GM23338 (cell line): ENCODE measurements around the gene TFAP2E. TPM values are rescaled to one million over a fixed set of nuclear protein-coding genes. Genes with fewer than 3 reads are reported as not detected.
"Not testable (repeated sequence)": the region's sequence is repeated elsewhere in the genome, so short reads cannot be mapped to it uniquely, and the experiment has no call there.

ENCODE experiments used
- ATAC-seq: fragments of 200-7000 bp; cut with Tn5 transposase; 3 replicates; pipeline ENCODE4 v1.9.1; 2020
- DNase-seq: peaks from one replicate; pipeline ENCODE4 v3.0.0-alpha.2; 2015; ENCODE audit warnings: low spot score
- H2AFZ ChIP-seq: fragments of 200-600 bp; sonication (generic); 2 replicates; pipeline ENCODE4 v1.8.0; 2016; ENCODE audit warnings: antibody characterized with exemption, mild to moderate bottlenecking, moderate library complexity
- H3F3A ChIP-seq: fragments of 200-600 bp; sonication (generic); replicated peaks from 2 replicates; pipeline ENCODE4 v1.8.0; 2017; ENCODE audit warnings: antibody characterized with exemption, mixed run types, low read depth
- H3K27ac ChIP-seq: fragments of 200-600 bp; sonication (generic); 2 replicates; pipeline ENCODE4 v1.6.1; 2016; ENCODE audit warnings: low read depth
- H3K27me3 ChIP-seq: fragments of 200-600 bp; sonication (generic); 2 replicates; pipeline ENCODE4 v1.8.0; 2016; ENCODE audit warnings: mild to moderate bottlenecking, mixed run types, moderate library complexity; ENCODE audit not compliant: insufficient read depth
- H3K36me3 ChIP-seq: fragments of 200-600 bp; sonication (generic); 2 replicates; pipeline ENCODE4 v1.8.0; 2016; ENCODE audit warnings: mild to moderate bottlenecking; ENCODE audit not compliant: insufficient read depth
- H3K4me1 ChIP-seq: fragments of 200-600 bp; sonication (generic); 2 replicates; pipeline ENCODE4 v1.8.0; 2016; ENCODE audit warnings: mild to moderate bottlenecking, moderate library complexity; ENCODE audit not compliant: insufficient read depth
- H3K4me2 ChIP-seq: fragments of 200-600 bp; sonication (generic); 2 replicates; pipeline ENCODE4 v1.7.1; 2017; ENCODE audit warnings: mixed run types
- H3K4me3 ChIP-seq: fragments of 200-600 bp; sonication (generic); 2 replicates; pipeline ENCODE4 v1.6.1; 2016; ENCODE audit warnings: mixed run types
- H3K79me2 ChIP-seq: fragments of 200-600 bp; sonication (generic); replicated peaks from 2 replicates; pipeline ENCODE4 v1.8.0; 2017; ENCODE audit warnings: mild to moderate bottlenecking; ENCODE audit not compliant: insufficient read depth
- H3K9me2 ChIP-seq: fragments of 200-600 bp; sonication (generic); 2 replicates; pipeline ENCODE4 v1.8.0; 2017; ENCODE audit not compliant: insufficient read depth
- H4K20me1 ChIP-seq: fragments of 200-600 bp; sonication (generic); replicated peaks from 2 replicates; pipeline ENCODE4 v1.8.0; 2017; ENCODE audit warnings: mild to moderate bottlenecking; ENCODE audit not compliant: insufficient read depth
- H3K27ac Mint-ChIP-seq: 2 replicates; pipeline ENCODE4 v1.8.0; 2020; ENCODE audit warnings: inconsistent platforms, mild to moderate bottlenecking, moderate library complexity, mixed read lengths
- H3K27me3 Mint-ChIP-seq: 3 replicates; pipeline ENCODE4 v1.8.0; 2022; ENCODE audit warnings: low read depth, mild to moderate bottlenecking, moderate library complexity, mixed read lengths, inconsistent platforms; ENCODE audit not compliant: insufficient read depth, poor library complexity
- H3K36me3 Mint-ChIP-seq: 3 replicates; pipeline ENCODE4 v1.8.0; 2021; ENCODE audit warnings: low read depth, mild to moderate bottlenecking, inconsistent platforms, moderate library complexity, mixed read lengths
- H3K4me1 Mint-ChIP-seq: 3 replicates; pipeline ENCODE4 v1.8.0; 2020; ENCODE audit warnings: mild to moderate bottlenecking, inconsistent platforms, mixed read lengths
- H3K4me3 Mint-ChIP-seq: 3 replicates; pipeline ENCODE4 v1.8.0; 2021; ENCODE audit warnings: moderate library complexity, mild to moderate bottlenecking, inconsistent platforms, mixed read lengths
- H3K9me3 Mint-ChIP-seq: 3 replicates; pipeline ENCODE4 v1.8.0; 2020; ENCODE audit warnings: moderate library complexity, mild to moderate bottlenecking, inconsistent platforms, mixed read lengths
- CTCF ChIP-seq, 2 experiments: fragments of 200-600 bp in 1 of 2; sonication (generic) in 1 of 2; conservative IDR thresholded peaks; 2 replicates each; pipeline versions ENCODE4 v1.5.1 to v1.6.1; 2016 to 2017; ENCODE audit warnings: antibody characterized with exemption in 2 of 2, low read depth in 2 of 2, mild to moderate bottlenecking in 2 of 2, moderate library complexity in 1 of 2
- ETS1 ChIP-seq: IDR thresholded peaks from 2 replicates; pipeline ENCODE4 v1.6.1; 2016; ENCODE audit warnings: antibody characterized with exemption
- EZH2 ChIP-seq: fragments of 200-600 bp; sonication (generic); IDR thresholded peaks from one replicate; pipeline ENCODE4 v1.8.0; 2017; ENCODE audit warnings: antibody characterized with exemption, mild to moderate bottlenecking, low read depth; ENCODE audit not compliant: unreplicated experiment
- EZH2phosphoT487 ChIP-seq: fragments of 200-600 bp; sonication (generic); IDR thresholded peaks from one replicate; pipeline ENCODE4 v1.8.1; 2018; ENCODE audit warnings: antibody characterized with exemption; ENCODE audit not compliant: unreplicated experiment
- JUNB ChIP-seq: IDR thresholded peaks from one replicate; pipeline ENCODE4 v1.6.1; 2016; ENCODE audit warnings: antibody characterized with exemption; ENCODE audit not compliant: unreplicated experiment
- NANOG ChIP-seq: IDR thresholded peaks from 2 replicates; pipeline ENCODE4 v1.6.1; 2016; ENCODE audit warnings: antibody characterized with exemption, borderline replicate concordance
- POLR2AphosphoS5 ChIP-seq: IDR thresholded peaks from 2 replicates; pipeline ENCODE4 v1.6.1; 2016; ENCODE audit warnings: antibody characterized with exemption, low read depth
- ZNF114 ChIP-seq: fragments of 250-450 bp; sonication (Bioruptor Pico); IDR thresholded peaks from 2 replicates; pipeline ENCODE4 v1.5.0; 2020; ENCODE audit warnings: mild to moderate bottlenecking, moderate library complexity
- ZNF331 ChIP-seq: fragments of 250-450 bp; sonication (Bioruptor Pico); IDR thresholded peaks from 2 replicates; pipeline ENCODE4 v1.5.0; 2020; ENCODE audit warnings: low read depth, mild to moderate bottlenecking, moderate library complexity
- polyA plus RNA-seq: library from polyadenylated mRNA; unstranded; fragments of >200 nt; fragmentation: Nextera tagmentation; extraction: Ambion mirVana; gene quantifications from 2 replicates; pipeline ENCODE4 v1.2.1, GENCODE V29; 2016
- total RNA-seq: library from RNA; depleted of rRNA; stranded (reverse); fragments of >200 nt; shearing (Covaris generic); gene quantifications from 2 replicates; pipeline ENCODE4 v1.2.3, GENCODE V29; 2014

Gene TFAP2E
- total and polyA plus RNA-seq, 2 experiments from 2014 or later, result 0.34 to 1.4 TPM

- TF ChIP-seq CTCF (conservative IDR thresholded peaks at IDR 0.05; ENCODE audit: low read depth in 2 of 2) (no peak; a peak in 1 of 4 replicates), POLR2AphosphoS5 (no peak), EZH2 (peak; percentile 88), EZH2phosphoT487 (peak; percentile 65)
These were observed 4.2 kb downstream of the TFAP2E start (continued) for GRCh38 chr1:35577071-35577998.

- H3K9me2 ChIP-seq, result no peaks in the 10 kb centered on the region
- peaks cover 17% of the 10 kb centered on the region for H3K4me1 ChIP-seq
- ATAC-seq (no peak), DNase-seq (no peak)
- Mint-ChIP-seq H3K36me3 (no peaks in the 10 kb centered on the region), H3K27me3 (peaks cover 40% of the 10 kb centered on the region), H3K9me3 (no peaks in the 10 kb centered on the region), H3K4me3 (no peak overlapping the region), H3K27ac (no peak overlapping the region), H3K4me1 (peaks cover 15% of the 10 kb centered on the region)
- peaks cover 42% of the 10 kb centered on the region for H3K27me3 ChIP-seq
- peaks cover 11% of the 10 kb centered on the region for H3F3A ChIP-seq
- no peak overlapping the region for H3K27ac ChIP-seq
- no peaks in the 10 kb centered on the region for H3K36me3 ChIP-seq
- H3K4me3 ChIP-seq, result no peak overlapping the region
- H3K4me2 ChIP-seq, result no peak overlapping the region
- 0 out of 2 replicates have a peak, but pooled peaks cover 2% of the 10 kb centered on the region for H4K20me1 ChIP-seq
- no peak overlapping the region for H2AFZ ChIP-seq
- no peaks in the 10 kb centered on the region for H3K79me2 ChIP-seq
- TF ChIP-seq JUNB, result no peak
- no peak for TF ChIP-seq NANOG
- TF ChIP-seq ZNF114 (CRISPR knock-in tag), result no peak
- no peak for TF ChIP-seq ETS1
- no peak for TF ChIP-seq EZH2phosphoT487
- no peak for TF ChIP-seq ZNF331 (CRISPR knock-in tag)
These were observed 7.9 kb downstream of the TFAP2E start for GRCh38 chr1:35580949-35581388.

GRCh38 chr1:35581621-35582020 lies 8.5 kb downstream of the TFAP2E start:
- not testable (repeated sequence) for H2AFZ ChIP-seq, H3K4me3 ChIP-seq, H3K27ac ChIP-seq, H3K9me2 ChIP-seq, H3K79me2 ChIP-seq, H3K36me3 Mint-ChIP-seq, H3K27ac Mint-ChIP-seq, H3K4me1 Mint-ChIP-seq, ATAC-seq, H3K36me3 ChIP-seq, H3F3A ChIP-seq, H3K4me3 Mint-ChIP-seq, DNase-seq, H3K4me2 ChIP-seq, H3K9me3 Mint-ChIP-seq, H4K20me1 ChIP-seq
- peaks cover 10% of the 10 kb centered on the region for H3K4me1 ChIP-seq
- peaks cover 37% of the 10 kb centered on the region for H3K27me3 Mint-ChIP-seq
- H3K27me3 ChIP-seq, result peaks cover 35% of the 10 kb centered on the region
